Lung microvascular endothelial cell (primary cell): ENCODE results near the gene MLN. TPM values are rescaled to one million over a fixed set of nuclear protein-coding genes. Genes with fewer than 3 reads are reported as not detected.
"Not testable (repeated sequence)": the region's sequence is repeated elsewhere in the genome, so short reads cannot be mapped to it uniquely, and the experiment has no call there.

Source experiments
- DNase-seq, 2 donors: peaks; one replicate each; pipeline versions ENCODE4 v3.0.0 to v3.0.0-alpha.2; 2010; ENCODE audit warnings: low read depth in 2 of 2
- total RNA-seq: library from RNA; depleted of rRNA; stranded (reverse); fragments of >200 nt; gene quantifications from 2 replicates; pipeline ENCODE4 v1.2.1, GENCODE V29; 2014

The MLN gene
- total RNA-seq, 1 donor from 2014 or later = not detected

DNA sequence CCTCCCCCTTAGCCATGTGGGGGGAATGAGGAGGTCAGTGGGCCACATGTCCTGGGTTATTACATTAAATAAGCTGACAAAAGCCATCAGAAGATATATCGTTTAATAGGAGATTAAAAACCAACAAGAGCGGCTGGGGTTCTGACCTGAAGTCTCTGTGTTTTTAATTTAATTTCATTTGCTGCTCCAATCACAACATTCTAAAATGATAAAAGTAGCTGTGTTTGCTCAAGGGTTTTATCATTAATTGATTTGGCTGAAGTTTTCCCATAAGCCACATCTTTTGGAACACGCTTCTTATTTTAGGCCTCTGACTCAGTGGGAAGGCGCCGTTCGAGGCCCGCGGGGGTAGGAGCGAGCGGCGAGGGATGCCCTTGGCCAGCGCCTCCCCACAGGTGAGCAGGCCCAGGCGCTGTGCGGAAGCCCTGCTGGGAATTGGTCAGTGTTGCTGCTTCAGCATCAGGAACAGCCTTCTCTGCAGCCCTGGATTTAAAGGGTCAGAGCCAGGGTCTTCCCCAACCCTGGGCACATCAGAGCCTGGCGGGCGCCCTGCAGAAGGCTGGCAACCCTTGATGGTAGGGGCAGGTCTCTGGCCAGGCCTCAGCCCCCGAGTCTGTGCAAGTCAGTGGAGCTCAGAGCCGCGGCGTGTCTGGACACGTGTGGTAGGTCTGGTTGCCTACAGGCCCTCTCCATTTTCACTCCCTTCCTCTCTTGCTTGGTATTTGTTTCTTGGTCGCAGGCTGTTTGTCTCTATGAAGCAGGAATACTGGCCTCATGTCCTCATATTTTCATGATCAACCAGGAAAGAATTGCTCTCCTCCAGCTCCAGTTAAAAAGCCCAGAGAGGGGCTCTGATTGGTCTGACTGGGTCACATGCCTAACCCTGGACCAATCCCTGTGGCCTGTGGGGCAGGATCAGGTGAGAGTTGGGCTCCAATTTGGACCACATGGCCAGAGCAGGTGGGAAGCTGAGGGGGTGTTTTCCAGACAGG lies 30.9 kb upstream of the MLN start:
- no peak for DNase-seq

DNA sequence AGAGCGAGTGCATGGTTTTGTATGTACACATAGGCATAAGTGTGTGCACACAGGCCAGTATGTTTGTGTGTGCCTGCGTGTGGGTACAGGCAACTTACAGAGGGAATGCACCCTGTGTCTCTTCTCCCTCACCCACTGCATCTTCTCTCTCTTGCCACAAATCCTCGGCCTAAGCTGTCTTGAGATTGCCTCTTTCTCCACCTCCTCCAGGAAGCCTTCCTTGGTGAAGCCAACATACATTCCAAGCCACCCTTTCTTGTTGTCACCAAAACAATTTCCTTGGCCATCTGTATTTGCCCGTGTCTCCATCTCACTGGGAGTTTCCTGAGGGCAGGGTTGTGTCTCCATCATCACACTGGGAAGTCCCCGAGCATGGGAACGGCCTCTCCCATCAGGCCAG lies 29.8 kb upstream of the MLN start:
- DNase-seq = no peak

DNA sequence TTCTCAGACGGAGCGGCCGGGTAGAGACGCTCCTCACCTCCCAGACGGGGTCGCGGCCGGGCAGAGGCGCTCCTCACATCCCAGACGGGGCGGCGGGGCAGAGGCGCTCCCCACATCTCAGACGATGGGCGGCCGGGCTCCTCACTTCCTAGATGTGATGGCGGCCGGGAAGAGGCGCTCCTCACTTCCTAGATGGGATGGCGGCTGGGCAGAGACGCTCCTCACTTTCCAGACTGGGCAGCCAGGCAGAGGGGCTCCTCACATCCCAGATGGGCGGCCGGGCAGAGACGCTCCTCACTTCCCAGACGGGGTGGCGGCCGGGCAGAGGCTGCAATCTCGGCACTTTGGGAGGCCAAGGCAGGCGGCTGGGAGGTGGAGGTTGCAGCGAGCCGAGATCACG lies 29.0 kb upstream of the MLN start:
- not testable (repeated sequence) for DNase-seq

DNA sequence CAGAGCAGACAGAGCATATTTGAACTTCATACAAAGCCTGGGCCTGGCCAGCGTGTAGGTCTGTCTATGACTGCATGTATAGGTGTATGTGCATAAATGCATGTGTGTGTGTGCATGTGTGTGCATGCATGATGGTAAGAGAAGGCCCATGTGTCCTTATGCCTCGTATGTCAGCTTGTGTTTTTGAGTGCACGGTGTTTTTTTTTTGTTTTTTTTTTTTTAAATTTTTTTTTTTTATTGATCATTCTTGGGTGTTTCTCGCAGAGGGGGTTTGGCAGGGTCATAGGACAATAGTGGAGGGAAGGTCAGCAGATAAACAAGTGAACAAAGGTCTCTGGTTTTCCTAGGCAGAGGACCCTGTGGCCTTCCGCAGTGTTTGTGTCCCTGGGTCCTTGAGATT lies 27.9 kb upstream of the MLN start:
- DNase-seq = not testable (repeated sequence)

DNA sequence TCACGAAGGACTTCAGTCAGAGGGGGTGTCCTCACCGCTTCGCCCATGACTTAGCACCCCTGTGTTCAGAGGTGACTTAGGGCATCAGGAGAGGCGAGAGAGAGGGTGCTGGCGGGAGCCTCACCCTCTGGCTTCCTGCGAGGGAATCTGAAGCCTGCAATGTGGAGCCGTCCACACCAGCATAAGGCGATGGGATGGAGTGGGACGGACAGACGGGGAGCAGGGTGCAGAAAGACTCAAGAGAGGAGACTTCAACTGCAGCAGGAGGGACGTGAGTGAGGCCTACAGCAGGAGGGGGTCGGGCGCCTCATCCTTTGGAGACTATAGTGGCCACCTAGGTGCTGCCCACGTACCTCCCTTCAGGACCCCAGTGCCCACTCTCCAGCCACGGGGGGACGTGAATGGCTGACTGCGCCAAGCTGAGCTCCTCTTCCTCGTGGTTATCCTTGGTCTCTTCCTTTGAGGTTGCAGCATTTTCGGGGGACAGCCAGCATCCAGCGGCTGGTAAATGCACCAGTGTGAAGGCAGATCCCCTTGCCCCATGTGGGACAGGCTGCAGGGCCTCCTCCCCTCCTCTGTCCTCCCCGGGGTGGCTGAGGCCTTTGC lies 26.9 kb upstream of the MLN start:
- DNase-seq = no peak

DNA sequence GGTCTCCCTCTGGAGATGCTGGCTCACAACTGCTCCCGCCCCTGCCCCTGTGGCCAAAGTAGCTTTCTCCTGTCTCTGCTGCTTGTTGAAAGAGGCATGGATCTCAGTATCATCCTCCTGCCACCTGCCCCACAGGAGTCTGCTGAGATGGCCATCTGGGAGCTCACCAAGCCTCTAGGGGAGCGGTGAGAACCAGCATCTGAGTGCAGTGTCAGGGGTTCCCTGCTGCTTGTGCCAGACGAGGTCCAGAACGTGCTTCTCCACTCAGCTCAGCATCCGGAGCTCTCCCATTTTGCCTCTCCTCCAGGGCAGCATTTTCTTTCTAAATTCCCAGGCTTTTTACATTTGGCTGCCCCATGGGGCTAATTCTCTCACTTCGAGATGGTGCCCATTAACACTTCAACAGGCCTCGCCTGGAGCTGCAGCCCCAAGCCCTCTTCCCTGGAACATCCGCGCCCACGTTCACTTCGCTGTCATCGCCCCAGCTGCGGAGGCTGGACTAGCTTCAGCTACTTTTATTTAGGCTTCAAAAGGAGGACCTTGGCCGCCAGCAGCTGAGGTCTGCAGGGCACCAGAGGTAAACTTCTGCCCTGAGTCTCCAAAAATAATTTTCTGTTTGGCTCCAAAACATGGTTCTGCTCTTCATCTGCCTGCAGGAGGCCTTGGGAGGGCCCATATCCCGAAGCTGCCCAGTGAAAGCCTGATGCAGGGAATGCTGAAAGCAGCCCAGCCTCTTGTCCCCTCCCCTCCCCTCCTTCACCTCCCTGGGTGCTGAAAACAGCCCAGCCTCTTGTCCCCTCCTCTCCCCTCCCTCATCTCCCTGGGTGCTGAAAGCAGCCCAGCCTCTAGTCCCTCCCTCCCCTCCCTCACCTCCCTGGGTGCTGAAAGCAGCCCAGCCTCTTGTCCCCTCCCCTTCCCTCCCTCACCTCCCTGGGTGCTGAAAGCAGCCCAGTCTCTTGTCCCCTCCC lies 25.2 kb upstream of the MLN start:
- no peak for DNase-seq

DNA sequence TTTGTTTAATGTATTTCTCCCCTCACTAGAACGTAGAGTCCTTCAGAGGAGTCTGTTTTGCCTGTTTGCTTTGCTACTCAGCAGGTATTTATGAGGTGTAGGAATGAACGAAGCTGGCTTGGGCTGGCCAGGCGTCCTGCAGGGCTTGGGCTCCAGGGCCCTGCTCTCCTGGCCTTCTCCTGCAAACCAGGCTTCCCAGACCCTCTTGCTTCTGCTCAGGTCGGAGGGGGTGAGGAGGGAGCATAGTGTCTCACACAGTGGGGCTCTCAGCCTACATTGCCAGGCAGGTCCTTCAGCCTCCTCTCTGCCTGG lies 24.6 kb upstream of the MLN start:
- no peak for DNase-seq

DNA sequence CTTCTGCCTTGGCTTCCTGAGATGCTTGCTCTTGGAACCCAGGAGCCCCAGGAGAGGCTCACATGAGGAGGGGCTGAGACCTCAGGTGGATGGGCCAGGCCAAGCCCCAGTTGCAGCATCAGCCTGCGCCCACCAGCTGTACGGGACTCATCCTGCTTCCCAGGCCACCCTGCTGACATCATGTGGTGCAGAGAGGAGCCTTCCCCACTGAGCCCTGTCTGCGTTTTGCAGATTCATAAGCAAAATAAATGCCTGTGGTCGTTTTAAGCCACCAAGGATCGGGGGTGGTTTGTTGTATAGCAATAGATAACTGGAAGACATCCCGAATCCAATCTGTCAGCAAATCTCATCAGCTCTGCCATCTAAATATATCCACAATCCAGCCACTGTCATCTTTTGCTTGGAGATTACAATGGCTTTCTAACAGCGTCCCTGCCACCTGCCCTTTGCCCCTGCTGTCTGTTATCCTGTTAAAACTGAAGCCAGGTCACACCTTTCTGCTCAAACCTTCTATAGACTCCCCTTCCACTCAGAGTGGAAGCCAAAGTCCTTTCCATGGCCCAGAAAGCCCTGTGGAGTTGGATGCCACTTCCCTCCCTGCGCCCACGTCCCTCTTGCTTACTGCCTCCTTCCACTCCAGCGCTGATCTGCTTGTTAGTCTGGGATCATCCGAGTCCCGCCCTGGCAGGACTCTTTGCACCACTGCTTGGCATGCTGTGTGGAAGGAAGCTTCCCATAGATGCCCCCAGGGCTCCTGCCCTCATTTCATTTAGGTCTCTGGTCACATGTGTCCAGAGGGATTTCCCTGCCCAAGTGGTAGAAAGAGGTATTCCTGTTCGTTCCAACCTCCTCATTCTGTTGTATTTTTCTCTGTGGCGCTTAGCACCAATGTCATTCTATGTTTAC lies 24.0 kb upstream of the MLN start:
- DNase-seq = no peak

DNA sequence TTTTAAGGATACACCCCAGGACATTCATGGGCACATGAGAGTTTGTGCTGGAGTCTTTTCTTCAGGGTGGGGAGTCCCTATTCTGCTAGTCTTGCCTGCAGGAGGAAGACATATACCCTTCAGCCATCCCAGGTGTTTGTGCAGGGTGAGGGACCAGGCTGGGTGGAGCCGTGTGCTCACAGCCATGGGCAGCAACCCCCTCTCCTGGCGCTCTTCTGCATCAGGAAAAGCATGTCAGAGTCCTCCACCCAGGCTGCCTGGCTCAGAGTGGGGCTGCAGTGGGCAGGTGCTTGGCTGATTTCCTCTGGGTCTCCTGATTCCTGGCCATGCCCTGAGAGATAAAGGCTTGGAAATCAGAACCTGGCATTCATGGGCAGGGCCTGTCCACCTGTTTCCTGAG lies 22.7 kb upstream of the MLN start:
- DNase-seq = peak in 1 of 2 donors; percentile 6

DNA sequence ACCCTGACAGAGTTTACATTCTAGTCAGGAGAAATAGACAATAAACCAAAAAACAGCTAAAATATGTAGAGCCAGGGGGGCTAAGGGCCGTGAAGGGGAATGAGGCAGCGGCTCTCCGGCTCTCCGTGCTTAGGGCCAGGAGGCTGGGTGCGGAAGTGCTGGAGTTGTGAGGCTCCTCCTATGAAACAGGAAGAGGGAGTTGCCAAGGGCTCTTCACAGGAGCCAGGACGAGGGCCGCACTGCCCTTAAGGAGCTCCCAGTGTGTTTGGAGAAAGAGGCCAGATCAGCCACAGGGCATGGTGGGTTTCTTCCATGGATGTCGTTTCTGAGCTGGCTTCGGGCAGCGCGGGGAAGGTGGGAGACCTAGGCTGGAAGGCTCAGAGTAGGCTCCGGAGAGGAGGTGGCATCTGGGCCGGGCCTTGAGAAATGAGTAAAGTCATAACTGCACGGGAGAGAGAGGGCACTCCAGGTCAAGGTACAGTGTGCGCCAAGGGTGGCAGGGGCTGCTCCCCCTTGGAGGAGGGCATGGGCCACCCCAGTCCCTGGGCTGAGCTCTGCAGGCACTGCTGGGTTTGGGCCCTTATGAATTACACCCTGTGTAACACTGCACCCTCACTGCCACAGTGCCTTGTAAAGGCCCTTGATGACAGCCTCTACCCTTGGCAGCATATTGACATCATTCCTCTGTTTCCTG lies 20.8 kb upstream of the MLN start:
- peak in 1 of 2 donors; percentile 69 for DNase-seq

DNA sequence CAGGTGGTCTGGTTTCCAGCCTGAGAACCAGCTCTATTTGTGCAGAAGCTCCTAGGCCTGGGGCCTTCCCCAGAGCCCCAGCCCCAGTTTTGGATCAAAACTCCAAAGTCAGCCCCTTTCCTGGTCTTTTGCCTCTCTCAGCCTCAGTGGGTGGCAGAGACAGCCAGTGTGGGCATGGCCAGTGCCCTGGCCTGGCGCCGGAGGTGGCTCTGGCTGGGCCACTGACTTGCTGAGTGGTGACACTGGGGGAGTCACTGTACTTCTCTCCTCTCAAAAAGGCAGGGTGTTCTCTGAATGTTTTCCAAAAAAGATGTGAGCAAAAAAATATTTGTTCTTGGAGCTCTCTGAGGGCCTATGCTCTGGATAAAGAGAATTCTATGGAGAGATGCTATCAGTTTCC lies 20.0 kb upstream of the MLN start:
- no peak for DNase-seq

DNA sequence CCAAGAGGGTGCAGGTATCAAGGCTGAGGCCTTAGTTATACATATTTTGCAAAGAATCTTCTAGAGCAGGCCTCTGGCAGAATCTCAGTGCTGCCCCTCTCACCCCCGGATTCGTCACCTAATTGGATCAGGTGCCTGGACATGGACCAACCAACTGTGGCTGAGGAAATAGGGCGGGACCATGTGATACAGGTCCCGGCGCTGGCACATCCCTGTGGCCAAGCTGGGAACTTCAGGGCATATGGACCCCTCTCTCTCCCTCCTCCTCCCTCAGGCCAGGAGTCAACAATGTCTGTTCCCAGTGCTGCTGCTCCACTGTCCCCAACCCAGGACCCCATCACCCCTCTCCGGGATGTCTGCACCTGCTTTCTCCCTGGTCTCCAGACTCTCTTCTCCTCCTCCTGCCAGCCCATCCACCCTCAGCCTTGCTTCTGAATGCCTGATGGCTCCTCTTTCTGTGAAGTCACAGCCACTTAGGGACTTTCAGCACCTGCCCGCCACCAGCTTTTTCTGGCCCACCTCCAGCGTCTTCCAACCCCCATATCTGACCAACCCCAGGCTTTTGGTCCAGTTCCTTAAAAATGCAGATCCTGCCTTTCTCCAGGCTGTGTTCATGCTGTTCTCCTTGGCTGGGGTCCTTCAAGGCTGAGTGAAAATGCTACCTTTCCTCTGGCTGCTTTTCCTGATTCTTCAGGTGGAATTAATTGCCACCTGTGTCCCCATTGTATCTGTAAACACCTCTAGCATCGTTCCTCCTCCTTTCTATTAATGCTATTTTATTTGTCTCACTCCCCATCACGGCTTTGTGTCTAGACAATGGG lies 19.0 kb upstream of the MLN start:
- DNase-seq = peak; percentile 33 to 37

DNA sequence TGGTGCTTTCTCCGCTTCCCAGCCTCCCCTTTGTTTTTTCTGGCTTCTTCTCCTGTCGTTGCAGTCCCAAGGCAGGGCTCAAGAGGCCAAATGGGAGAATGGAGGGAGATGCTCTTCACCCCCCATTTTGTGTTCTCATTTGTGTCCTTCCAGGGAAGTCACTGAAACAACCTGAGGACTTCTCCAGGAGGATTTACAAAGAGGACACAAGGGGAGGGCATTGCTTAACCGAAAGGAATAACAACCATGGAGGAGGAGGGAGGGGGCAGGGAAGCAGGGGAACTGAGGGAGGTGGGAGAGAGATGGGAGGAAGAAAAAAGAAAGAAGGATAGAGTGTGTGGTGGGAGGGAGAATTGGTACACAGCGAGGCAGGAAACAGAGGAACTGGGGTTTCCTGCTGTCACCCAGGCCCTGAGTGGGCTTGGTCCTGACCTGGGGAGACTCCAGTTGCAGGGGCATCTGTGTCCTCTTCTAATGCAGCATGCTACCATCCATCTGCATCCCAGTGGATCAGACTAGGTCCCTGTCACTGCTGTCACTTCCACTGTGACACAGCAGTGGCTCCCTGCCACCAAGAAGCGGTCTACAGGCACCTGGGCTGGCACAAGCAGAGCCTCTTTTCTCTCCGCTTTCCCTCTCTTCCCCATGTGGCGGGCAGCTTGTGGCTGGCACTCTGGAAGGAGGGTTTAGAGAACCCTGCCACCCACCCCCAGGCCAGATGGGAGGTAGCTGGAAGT lies 17.1 kb upstream of the MLN start:
- no peak for DNase-seq

DNA sequence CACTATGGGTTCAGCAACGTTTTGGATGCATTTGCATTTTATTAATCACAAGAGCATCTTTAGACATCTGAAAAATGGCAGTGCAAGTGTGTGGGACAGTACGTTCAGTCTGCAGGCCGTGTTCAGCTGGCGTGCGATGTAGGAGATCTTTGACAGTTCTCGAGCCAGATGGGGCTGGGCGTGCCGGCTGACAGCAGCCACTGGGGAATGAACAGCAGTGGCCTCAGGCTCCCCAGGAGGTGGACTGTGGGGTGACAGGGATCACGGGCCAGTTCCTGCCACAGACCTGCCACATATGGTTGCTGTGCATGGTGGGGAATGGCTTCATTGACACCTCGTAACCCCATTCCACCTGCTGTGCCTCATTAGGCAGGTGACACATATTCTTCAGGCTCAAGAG lies 16.4 kb upstream of the MLN start:
- DNase-seq = no peak

DNA sequence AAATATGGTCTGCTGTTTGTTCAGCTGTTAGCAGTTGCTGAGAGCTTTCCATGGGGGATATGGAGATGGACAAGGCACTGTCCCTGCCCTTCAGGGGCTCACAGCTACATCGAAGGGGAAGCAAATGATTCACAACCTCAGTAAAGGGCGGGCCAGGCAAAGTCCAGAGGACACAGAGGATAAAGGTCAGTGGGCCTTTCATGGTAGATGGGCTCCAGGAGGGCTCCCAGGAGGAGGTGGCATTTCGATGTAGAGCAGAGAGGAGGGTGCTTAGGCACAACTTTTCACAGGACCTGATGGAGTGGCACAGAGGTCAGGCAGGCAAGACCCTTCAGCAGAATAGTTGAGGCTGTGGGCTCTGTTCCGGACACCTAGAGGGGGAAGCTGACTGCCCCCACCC lies 15.2 kb upstream of the MLN start:
- no peak for DNase-seq

DNA sequence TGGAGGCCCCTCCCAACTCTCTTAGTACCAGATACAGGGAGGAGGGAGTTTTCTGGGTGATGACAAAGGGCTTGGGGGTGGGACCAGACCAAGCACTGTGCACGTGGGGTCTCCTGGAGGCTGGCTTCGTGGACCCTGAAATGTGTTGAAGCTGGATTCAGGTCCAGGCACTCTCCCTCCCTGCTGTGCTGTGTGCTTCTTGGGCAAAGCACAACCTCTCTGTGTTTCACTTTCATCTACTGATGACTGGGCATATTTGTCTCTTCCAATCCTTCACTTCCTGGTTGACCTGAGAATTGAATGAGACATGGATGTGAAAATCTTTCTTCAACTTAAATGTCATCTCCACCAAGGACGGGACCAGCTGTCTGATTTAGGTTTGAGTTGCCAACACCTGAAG lies 14.5 kb upstream of the MLN start:
- no peak for DNase-seq

DNA sequence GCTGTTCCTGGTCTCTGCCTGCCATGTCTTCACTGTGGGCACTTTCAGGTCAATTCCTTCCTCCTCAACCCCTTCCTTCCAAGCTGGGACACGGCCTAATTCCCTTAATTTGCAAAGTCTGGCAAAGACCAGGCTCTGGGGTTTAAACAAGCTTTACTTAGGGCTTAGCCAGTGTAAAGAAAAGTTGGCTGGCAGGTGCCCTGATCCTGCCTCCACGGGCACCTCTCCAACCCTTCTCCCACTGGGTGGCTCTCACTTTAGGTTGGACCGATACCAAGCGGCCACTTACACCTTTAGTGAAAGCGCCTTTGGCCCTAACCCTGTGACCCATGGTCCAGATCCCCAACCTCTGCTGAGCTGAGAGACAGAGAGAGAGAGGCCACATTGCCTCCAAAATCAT lies 13.7 kb upstream of the MLN start:
- DNase-seq = no peak

DNA sequence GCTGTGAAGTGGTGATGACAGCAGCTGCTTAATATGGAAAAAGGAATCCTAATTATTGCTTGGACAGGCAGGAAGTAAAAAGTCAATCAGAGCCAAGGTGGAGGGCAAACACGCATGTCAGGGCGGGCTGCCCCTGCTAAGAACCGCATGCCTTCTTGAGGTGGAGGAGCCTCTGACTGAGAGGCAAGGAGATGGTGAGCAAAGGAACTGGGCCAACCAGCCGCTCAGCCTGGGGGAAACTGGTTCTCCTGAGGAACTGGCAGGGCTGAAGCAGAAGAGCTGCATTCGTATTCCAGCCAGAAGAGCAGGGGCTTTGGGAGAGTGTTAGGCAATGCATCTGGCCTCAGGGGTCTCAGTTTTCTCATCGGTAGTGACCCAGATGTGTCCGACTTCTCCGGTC lies 13.1 kb upstream of the MLN start:
- DNase-seq = no peak

DNA sequence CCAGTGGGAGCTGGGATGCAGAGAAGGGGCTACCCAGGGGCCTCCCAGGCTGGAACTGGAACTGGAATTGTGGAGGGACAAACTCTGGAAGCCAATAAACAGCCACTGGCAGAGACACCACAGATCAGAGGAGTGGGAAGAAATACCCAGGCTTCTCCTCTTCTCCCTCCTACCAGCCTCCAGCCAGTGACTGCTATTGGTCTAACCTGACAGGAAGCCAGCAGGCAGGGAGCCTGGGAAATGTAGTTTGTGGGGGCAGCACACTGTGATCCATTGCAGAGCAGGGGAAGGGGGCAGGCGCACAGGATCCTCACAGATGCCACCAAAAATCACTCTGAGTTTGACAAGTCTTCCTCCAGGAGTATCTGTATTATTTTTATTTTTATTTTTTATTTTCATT lies 12.1 kb upstream of the MLN start:
- DNase-seq = peak; percentile 18 to 39
